ENCODE results near the gene COA1.
"Not testable (repeated sequence)": the region's sequence is repeated elsewhere in the genome, so short reads cannot be mapped to it uniquely, and the experiment has no call there.

Gene COA1

GRCh38 chr7:43679210-43680068 lies 49.9 kb downstream of the COA1 start:
- Histone ChIP-seq H3K27ac (ENCODE audit: low read depth, low read length) (no peak overlapping the region), H3K9me3 (ENCODE audit: insufficient read depth, low read depth, low read length) (peaks cover 1% of the 10 kb centered on the region; the same call in 1 of the 2 replicates)
- WGBS = 90% methylated on average over 4 of the region's 4 CpGs

DNA sequence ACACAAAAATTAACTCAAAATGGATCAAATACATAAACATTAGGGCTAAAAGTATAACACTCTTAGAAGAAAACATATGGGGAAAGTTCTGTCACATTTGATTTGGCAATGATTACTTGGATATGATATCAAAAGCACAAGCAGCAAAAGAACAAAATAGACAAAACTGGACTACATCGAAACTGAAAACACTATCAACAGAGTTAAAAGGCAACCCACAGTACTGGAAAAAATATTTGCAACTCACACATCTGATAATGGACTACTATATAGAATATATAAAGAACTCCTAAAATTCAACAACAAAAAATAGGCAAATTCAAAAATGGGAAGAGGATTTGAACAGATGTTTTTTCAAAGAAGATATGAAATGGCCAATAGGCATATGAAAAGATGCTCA lies 51.0 kb downstream of the COA1 start:
- no peaks in the 10 kb centered on the region for H3K27me3 ChIP-seq (ENCODE audit: insufficient read depth, low read length)
- no CpG with 5 or more reads among the region's 1 CpG for WGBS
- H3K36me3 ChIP-seq (ENCODE audit: insufficient read depth, low read length) = 0 out of 2 replicates have a peak, but pooled peaks cover 3% of the 10 kb centered on the region
- H3K4me1 ChIP-seq (ENCODE audit: insufficient read depth, low read length) = no peaks in the 10 kb centered on the region
- no peak overlapping the region for H3K27ac ChIP-seq (ENCODE audit: low read depth, low read length)
- no peak overlapping the region for H3K9ac ChIP-seq (ENCODE audit: low read depth, low read length)
- no peak overlapping the region for H3K4me3 ChIP-seq (ENCODE audit: low read length)
- H3K9me3 ChIP-seq (ENCODE audit: insufficient read depth, low read depth, low read length) = no peaks in the 10 kb centered on the region; the same call in 1 of the 2 replicates

More at GRCh38 chr7:43679210-43680068, 49.9 kb downstream of the COA1 start:
- Histone ChIP-seq H3K36me3 (ENCODE audit: insufficient read depth, low read length) (0 out of 2 replicates have a peak, but pooled peaks cover 3% of the 10 kb centered on the region), H3K4me3 (ENCODE audit: low read length) (no peak overlapping the region), H3K4me1 (ENCODE audit: insufficient read depth, low read length) (no peaks in the 10 kb centered on the region), H3K9ac (ENCODE audit: low read depth, low read length) (no peak overlapping the region), H3K27me3 (ENCODE audit: insufficient read depth, low read length) (no peaks in the 10 kb centered on the region)

- Histone ChIP-seq H3K27ac (ENCODE audit: low read depth, low read length) (no peak overlapping the region), H3K9me3 (ENCODE audit: insufficient read depth, low read depth, low read length) (no peaks in the 10 kb centered on the region; the same call in 1 of the 2 replicates), H3K4me1 (ENCODE audit: insufficient read depth, low read length) (no peaks in the 10 kb centered on the region)
Observed at GRCh38 chr7:43677864-43678263, 51.5 kb downstream of the COA1 start.

GRCh38 chr7:43674559-43675436 lies 54.5 kb downstream of the COA1 start:
- Histone ChIP-seq H3K9ac (ENCODE audit: low read depth, low read length) (no peak overlapping the region), H3K4me1 (ENCODE audit: insufficient read depth, low read length) (peaks cover 3% of the 10 kb centered on the region; the same call in 1 of the 2 replicates), H3K36me3 (ENCODE audit: insufficient read depth, low read length) (0 out of 2 replicates have a peak, but pooled peaks cover 3% of the 10 kb centered on the region), H3K4me3 (ENCODE audit: low read length) (no peak overlapping the region), H3K9me3 (ENCODE audit: insufficient read depth, low read depth, low read length) (no peaks in the 10 kb centered on the region; the same call in 1 of the 2 replicates), H3K27me3 (ENCODE audit: insufficient read depth, low read length) (no peaks in the 10 kb centered on the region), H3K27ac (ENCODE audit: low read depth, low read length) (no peak overlapping the region)
- WGBS = 96% methylated on average over 3 of the region's 4 CpGs

More at GRCh38 chr7:43677864-43678263, 51.5 kb downstream of the COA1 start:
- Histone ChIP-seq H3K9ac (ENCODE audit: low read depth, low read length) (no peak overlapping the region), H3K36me3 (ENCODE audit: insufficient read depth, low read length) (0 out of 2 replicates have a peak, but pooled peaks cover 3% of the 10 kb centered on the region), H3K27me3 (ENCODE audit: insufficient read depth, low read length) (no peaks in the 10 kb centered on the region), H3K4me3 (ENCODE audit: low read length) (no peak overlapping the region)

DNA sequence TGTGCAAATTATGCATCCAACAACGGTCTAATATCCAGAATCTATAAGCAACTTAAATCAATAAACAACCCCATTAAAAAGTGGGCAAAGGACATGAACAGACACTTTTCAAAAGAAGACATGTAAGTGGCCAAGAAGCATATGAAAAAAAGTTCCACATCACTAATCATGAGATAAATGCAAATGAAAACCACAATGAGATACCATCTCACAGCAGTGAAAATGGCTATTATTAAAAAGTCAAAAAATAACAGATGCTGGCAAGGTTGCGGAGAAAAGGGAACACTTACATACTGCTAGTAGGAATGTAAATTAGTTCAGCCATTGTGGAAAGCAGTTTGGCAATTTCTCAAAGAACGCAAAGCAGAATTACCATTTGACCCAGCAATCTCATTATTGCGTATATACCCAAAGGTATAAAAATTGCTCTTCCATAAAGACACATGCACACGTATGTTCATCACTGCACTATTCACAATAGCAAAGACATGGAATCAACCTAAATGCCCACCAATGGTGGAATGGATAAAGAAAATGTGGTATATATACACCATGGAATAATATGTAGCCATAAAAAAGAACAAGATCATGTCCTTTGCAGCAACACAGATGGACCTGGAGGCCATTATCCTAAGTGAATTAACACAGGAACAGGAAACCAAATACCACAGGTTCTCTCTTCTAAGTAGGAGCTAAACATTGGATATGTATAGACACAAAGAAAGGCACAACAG lies 55.9 kb downstream of the COA1 start:
- WGBS = 84% methylated on average over 5 of the region's 5 CpGs
- not testable (repeated sequence) for H3K9me3 ChIP-seq (ENCODE audit: insufficient read depth, low read depth, low read length); H3K9ac ChIP-seq (ENCODE audit: low read depth, low read length); H3K27me3 ChIP-seq (ENCODE audit: insufficient read depth, low read length); H3K4me3 ChIP-seq (ENCODE audit: low read length); H3K27ac ChIP-seq (ENCODE audit: low read depth, low read length); H3K36me3 ChIP-seq (ENCODE audit: insufficient read depth, low read length)
- H3K4me1 ChIP-seq (ENCODE audit: insufficient read depth, low read length) = peaks cover 13% of the 10 kb centered on the region

GRCh38 chr7:43671521-43671920 lies 57.8 kb downstream of the COA1 start:
- Histone ChIP-seq H3K9ac (ENCODE audit: low read depth, low read length) (no peak overlapping the region), H3K27me3 (ENCODE audit: insufficient read depth, low read length) (no peaks in the 10 kb centered on the region), H3K9me3 (ENCODE audit: insufficient read depth, low read depth, low read length) (peaks cover 15% of the 10 kb centered on the region), H3K4me3 (ENCODE audit: low read length) (no peak overlapping the region), H3K27ac (ENCODE audit: low read depth, low read length) (no peak overlapping the region), H3K36me3 (ENCODE audit: insufficient read depth, low read length) (peaks cover 9% of the 10 kb centered on the region; the same call in 1 of the 2 replicates), H3K4me1 (ENCODE audit: insufficient read depth, low read length) (peaks cover 14% of the 10 kb centered on the region)
- 99% methylated on average over 4 of the region's 4 CpGs for WGBS

- peak overlapping the region; percentile 49 for H3K9ac ChIP-seq (ENCODE audit: low read depth, low read length)
- H3K36me3 ChIP-seq (ENCODE audit: insufficient read depth, low read length) = peaks cover 6% of the 10 kb centered on the region; the same call in 1 of the 2 replicates
- H3K4me1 ChIP-seq (ENCODE audit: insufficient read depth, low read length) = peaks cover 14% of the 10 kb centered on the region
- peak overlapping the region; percentile 85 for H3K27ac ChIP-seq (ENCODE audit: low read depth, low read length)
- H3K27me3 ChIP-seq (ENCODE audit: insufficient read depth, low read length) = no peaks in the 10 kb centered on the region
- 23% methylated on average over 15 of the region's 15 CpGs for WGBS
- H3K4me3 ChIP-seq (ENCODE audit: low read length) = peak overlapping the region; percentile 35
- peaks cover 15% of the 10 kb centered on the region for H3K9me3 ChIP-seq (ENCODE audit: insufficient read depth, low read depth, low read length)
Observed at GRCh38 chr7:43669286-43670081, 59.8 kb downstream of the COA1 start.

DNA sequence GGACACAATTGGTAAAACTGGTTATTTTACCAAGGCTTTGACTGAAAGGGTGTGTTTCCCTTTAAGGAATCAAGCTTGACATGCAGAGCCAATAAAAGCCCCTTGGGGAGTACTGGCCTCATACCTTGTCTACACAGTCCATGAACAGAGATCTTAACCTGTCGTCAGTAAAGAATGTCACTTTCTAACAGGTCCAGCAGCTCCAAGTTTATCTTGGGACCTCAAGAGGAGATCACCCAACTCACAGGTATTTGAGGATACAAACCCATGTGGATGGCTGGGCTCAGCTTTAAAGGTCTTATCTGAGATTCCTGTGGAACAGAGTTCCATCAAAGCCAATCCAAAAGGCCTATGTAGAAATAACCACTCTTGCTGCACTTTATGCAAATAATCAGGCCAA lies 61.3 kb downstream of the COA1 start:
- Histone ChIP-seq H3K27me3 (ENCODE audit: insufficient read depth, low read length) (no peaks in the 10 kb centered on the region), H3K9me3 (ENCODE audit: insufficient read depth, low read depth, low read length) (peaks cover 15% of the 10 kb centered on the region), H3K4me3 (ENCODE audit: low read length) (no peak overlapping the region), H3K4me1 (ENCODE audit: insufficient read depth, low read length) (peaks cover 14% of the 10 kb centered on the region), H3K36me3 (ENCODE audit: insufficient read depth, low read length) (peaks cover 6% of the 10 kb centered on the region; the same call in 1 of the 2 replicates), H3K9ac (ENCODE audit: low read depth, low read length) (no peak overlapping the region), H3K27ac (ENCODE audit: low read depth, low read length) (0 out of 2 replicates have a peak overlapping the region, but pooled peaks have one; percentile 25)
- WGBS = 94% methylated on average over 1 of the region's 1 CpG

DNA sequence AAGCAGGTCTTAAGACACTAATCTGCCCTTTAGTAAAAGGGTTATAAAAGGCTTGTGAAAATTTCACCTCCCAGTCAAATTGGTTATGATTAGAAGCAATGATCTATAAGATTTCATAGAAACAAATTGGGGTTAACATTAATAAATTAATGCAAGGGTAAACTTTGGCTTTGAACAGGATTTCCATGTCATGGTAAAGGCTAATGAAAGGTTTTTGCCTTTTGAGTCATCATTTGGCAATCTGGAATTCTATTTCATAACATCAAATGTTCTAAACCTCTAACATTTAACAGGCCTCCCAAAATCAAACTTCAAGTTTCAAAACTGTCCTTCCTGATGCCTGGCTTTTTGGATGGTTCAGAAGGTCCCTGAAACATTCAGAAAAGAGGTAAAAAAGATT lies 62.4 kb downstream of the COA1 start:
- H3K4me3 ChIP-seq (ENCODE audit: low read length) = no peak overlapping the region
- H3K36me3 ChIP-seq (ENCODE audit: insufficient read depth, low read length) = peaks cover 12% of the 10 kb centered on the region; the same call in 1 of the 2 replicates
- no peak overlapping the region for H3K27ac ChIP-seq (ENCODE audit: low read depth, low read length)
- peaks cover 15% of the 10 kb centered on the region for H3K9me3 ChIP-seq (ENCODE audit: insufficient read depth, low read depth, low read length)
- no peak overlapping the region for H3K9ac ChIP-seq (ENCODE audit: low read depth, low read length)
- peaks cover 14% of the 10 kb centered on the region for H3K4me1 ChIP-seq (ENCODE audit: insufficient read depth, low read length)
- no peaks in the 10 kb centered on the region for H3K27me3 ChIP-seq (ENCODE audit: insufficient read depth, low read length)

DNA sequence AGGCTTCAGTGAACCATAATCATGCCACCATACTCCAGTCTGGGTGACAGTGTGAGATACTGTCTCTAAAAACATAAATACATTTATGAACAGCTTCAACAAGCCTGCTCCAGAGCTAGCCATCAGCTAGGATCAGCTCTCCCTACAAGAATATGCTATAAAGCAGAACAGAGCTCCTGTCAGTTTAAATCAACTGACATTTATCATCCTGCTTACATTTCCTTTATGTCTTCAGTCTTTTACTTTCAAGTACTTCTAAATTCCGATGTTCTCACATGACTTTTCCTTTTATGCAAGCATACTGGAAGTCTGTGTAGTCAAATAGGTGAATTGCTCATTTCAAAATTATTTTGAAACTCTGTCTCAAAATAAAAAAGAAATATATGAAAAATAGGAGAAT lies 64.6 kb downstream of the COA1 start:
- peaks cover 24% of the 10 kb centered on the region for H3K4me1 ChIP-seq (ENCODE audit: insufficient read depth, low read length)
- H3K36me3 ChIP-seq (ENCODE audit: insufficient read depth, low read length) = peaks cover 12% of the 10 kb centered on the region; the same call in 1 of the 2 replicates
- H3K4me3 ChIP-seq (ENCODE audit: low read length) = no peak overlapping the region
- WGBS = 56% methylated on average over 1 of the region's 1 CpG
- H3K9me3 ChIP-seq (ENCODE audit: insufficient read depth, low read depth, low read length) = peaks cover 15% of the 10 kb centered on the region
- no peak overlapping the region for H3K27ac ChIP-seq (ENCODE audit: low read depth, low read length)
- no peak overlapping the region for H3K9ac ChIP-seq (ENCODE audit: low read depth, low read length)
- no peaks in the 10 kb centered on the region for H3K27me3 ChIP-seq (ENCODE audit: insufficient read depth, low read length)
